Activated T-cell treated with anti-CD3 and anti-CD28 coated beads for 4 hours (primary cell): ENCODE data around the gene NXN.
"Not testable (repeated sequence)": the region's sequence is repeated elsewhere in the genome, so short reads cannot be mapped to it uniquely, and the experiment has no call there.

Experiments
- DNase-seq: peaks from one replicate; pipeline ENCODE4 v3.0.0-alpha.2; 2020

NXN gene

GRCh38 chr17:881778-882177, 97.8 kb downstream of the NXN start:
- no peak for DNase-seq

DNA sequence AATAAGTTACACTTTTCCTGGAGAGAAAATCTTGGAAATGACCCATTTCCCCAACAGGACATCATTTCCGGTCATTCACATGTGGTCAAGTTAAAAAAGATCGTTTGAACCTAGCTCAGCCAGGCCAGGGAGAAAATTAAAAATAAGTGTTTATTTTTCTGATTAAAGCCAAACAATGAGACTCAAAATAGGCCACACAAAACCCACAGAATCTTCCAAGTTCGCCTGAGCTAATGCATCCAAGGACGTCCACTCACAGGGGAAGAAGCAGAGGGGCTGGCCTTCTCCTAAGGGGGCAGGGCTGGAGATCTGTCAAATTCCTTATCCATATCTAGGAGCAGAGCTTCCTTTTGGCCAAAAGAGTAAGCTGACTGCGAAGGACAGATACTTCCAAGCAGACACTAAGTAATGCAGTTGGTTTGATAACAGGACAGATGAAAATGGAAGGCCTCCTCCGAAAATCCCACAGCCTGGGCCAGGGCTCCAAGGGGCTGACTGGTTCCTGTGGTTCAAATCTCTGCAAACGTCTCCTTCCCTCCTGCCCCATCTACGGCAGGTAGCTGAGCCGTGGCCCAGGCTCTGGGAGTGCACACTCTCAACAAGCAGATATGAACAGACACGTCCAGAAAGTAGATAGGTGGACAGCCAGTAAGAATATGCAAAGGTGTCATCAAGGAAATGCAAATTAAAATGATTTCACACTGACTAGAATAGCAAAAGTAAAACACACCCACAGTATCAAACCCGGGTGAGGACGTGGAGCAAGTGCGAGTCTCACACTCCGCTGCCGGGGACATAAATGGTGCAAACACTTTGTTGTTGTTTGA, 98.9 kb downstream of the NXN start:
- DNase-seq, result no peak

- DNase-seq, result peak; percentile 46
These were observed 99.8 kb downstream of the NXN start for GRCh38 chr17:879546-880442.

DNA sequence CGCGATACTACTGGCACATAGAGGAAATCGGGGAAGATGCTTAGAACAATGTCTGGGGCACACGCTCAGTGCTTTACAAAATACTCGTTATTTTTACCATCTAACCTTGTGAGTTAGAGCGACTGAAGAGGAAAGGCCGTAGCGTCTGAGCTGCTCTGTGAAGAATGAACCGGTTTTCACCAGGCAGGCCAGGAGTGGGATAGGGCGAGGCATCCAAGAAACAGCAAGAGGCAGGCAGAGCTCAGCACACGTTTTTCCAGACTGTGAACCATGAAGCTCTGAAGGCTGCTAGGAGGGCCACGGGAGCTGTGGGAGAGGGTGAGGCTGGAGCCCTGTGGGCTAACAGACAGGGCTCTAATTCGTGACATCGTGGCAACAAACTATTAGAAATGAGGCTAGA, 101.9 kb downstream of the NXN start:
- no peak for DNase-seq

DNA sequence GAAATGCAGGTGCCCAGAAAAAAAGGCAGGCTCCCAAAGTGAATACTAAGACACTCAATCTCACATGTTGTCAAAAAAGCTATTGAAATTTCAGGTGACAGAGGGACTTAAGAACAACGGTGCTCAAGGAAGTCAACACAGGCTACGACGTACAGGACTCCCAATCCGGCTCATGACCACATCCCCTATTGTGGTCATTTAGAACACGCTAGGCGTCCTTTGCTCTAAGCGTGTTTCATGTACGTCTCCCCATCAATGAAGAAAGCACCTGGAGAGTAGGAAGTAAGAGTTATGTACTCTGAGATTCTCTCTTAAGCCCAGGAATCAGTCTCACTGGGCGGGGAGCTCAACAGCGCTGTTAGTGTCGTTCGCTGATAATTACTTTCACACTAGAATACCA, 103.3 kb downstream of the NXN start:
- DNase-seq, result no peak

DNA sequence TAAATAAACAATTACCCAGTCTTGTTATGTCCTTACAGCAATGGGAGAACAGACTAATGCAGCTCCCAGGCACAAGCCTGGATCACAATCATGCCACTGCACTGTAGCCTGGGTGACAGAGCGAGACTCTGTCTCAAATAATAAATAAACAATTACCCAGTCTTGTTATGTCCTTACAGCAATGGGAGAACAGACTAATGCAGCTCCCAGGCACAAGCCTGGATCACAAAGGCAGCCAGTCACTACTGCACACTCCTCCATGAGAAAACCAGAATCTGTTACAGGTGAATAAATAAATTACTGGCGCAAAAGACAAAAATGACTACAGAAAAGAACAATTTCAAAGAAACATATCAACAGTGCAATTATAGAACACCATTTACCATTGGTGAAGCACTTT, 105.0 kb downstream of the NXN start:
- DNase-seq, result not testable (repeated sequence)

DNA sequence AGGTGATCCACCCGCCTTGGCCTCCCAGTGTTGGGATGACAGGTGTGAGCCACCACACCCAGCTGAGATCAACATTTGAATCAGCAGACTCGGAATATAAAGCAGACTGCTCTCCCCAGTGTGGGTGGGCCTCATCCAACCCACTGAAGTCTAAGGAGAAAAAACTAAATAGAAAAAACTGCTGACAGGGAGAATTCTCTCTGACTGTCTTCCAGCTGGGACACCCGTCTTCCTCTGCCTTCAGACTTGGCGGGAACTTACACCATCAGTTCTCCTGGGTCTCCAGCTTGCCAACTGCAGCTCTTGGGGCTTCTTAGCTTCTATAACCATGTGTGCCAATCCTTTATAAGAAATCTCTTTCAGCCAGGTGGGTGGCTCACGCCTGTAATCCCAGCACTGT, 106.7 kb downstream of the NXN start:
- DNase-seq, result no peak

DNA sequence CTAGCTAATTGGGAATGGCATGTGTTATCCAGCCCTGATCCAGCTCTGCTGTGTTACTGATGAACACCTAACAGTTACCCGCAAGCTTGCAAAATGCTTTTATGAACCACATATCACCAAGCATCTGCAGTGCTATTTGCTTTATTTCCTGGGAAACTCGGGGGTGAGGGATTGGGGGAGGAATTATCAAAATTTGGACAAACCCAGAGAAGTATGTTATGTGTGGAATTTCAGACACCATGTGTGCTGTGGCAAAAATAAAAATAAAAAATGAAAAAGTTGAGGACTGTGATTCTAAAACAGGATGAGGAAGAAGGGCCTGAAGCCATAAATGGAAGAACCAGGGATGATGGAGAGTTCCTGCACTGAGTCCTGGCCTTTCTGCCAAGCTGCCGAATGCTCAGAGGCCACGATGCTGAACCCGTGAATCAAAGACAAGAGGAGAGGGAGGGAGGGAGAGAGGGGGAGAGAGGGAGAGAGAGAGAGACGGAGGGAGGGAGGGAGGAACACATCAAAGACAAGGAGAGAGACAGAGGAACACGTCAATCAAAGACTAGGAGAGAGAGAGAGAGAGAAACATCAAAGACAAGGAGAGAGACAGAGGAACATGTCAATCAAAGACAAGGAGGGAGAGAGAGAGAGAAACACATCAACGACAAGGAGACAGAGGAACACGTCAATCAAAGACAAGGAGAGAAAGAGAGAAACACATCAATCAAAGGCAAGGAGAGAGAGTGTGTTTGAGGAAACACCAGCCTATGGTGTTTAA, 107.6 kb downstream of the NXN start:
- no peak for DNase-seq

- DNase-seq, result no peak
These were observed 109.7 kb downstream of the NXN start for GRCh38 chr17:869567-870525.

- no peak for DNase-seq
These were observed 110.5 kb downstream of the NXN start for GRCh38 chr17:869086-869485.

DNA sequence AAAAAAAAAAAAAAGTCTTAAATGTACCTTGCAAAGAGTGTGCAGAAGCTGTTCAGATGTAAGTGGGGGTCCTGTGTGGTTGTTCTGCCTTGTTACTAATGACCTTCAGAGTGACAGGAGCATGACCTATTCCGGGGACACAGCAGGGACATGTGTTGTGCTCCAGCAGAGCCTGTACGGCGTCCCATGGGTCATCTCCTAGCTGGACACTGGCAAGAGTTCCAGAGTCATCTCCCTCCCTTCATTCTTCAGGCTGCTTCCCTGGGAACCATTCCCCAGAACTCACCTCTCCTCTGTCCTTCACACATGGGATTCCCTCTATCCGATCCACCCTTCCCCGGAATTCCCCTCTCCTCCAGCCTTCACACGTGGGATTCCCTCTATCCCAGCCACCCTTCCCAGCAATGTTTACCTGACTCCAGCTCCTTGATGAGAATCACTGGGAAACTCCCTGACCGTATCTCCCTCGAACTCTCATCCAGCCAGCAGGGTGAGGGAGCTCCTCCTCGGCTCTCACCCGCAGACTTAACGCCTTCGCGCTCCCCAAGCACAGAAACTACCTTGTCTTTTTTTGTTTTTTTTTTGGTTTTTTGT, 111.6 kb downstream of the NXN start:
- no peak for DNase-seq

- not testable (repeated sequence) for DNase-seq
These were observed 112.3 kb downstream of the NXN start for GRCh38 chr17:867238-867637.

- DNase-seq, result no peak
These were observed 112.9 kb downstream of the NXN start for GRCh38 chr17:866568-867103.

DNA sequence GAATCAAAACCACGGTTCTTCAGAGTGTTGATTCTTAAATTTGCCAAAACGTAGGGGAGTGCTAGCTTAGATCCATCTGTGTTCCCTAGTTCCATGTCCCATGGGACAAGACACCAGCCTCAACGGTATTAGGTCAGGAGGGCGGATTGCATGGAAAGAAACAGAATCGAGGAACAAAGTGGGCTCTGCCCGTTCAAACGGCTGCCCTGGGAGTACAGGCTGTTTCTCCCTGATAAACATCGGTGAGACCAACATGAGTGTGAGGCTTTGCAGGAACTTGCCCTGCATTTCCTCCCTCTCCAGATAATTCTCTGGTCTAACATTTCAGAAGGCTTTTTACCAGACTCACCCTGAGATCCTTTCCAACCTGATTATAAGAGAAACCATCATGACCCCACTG, 115.3 kb downstream of the NXN start:
- DNase-seq, result no peak

DNA sequence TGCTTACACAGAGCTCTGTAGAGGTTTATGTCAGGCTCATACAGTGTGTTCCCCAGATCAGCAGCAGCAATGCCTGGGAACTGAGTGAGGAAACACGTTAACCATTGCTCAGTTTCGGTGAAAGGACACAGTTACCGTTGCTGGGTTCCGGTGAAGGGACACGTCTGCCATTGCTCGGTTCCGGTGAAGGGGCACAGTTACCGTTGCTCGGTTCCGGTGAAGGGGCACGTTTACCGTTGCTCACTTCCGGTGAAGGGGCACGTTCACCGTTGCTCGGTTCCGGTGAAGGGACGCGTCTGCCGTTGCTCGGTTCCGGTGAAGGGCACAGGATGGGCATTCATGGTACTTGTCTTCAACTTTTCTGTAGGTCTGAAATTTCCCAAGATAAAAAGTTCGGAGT, 115.7 kb downstream of the NXN start:
- no peak for DNase-seq

DNA sequence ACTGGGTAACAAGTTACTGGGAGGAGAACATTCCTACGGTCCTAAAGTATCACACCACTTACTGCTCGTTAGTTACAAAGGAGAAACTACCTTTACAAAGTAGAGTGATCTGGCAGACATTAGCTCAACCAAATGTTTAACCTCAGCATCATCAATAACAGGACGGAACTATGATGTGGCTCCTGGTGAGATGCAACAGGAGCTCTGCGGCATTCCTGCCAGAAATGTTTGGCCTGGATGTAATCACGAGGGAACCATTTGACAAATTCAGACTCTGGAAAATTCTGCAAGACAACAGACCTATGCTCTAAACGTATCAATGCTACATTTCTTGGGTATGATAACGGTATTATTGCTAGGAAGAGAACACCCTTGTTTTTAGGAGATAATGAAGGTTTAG, 117.0 kb downstream of the NXN start:
- no peak for DNase-seq

GRCh38 chr17:861364-861763, 118.2 kb downstream of the NXN start:
- no peak for DNase-seq

GRCh38 chr17:860805-861204, 118.8 kb downstream of the NXN start:
- DNase-seq, result no peak

- DNase-seq, result no peak
These were observed 119.8 kb downstream of the NXN start for GRCh38 chr17:859824-860195.

DNA sequence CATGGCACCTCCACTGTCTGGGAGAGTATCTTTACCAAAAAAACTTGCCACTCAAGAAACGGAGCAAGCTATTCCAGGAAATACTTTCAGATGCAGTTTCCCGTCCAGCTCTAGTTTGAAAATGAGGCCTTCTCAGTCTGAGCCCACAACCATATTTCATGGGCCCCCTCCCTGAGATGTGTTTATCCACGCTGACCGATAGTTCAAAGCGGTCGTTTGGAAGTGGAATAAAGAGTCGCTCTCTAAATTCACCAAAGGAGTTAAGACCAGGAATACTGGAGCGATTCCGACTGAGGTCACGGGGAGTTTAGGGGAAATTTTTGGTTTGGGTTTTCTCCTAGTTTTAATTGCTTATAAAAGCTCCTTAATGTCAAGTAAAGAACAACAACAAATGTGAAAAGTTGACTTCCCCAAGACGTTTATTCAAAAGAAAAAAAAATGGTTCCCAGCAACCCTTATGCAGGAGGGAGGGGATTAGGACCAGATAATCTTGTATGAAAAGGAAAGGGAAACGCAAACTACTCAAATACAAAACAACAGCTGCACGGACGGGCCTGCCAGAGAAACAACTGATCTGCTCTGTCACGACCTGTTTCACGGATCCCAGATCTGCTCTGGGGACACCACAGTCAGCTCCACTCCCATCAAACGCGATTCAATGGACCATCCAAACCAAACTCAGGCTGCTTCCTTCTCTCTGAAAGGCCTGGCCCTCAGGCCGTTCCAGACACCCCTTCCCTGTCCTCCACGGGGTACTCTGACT, 120.3 kb downstream of the NXN start:
- DNase-seq, result no peak

DNA sequence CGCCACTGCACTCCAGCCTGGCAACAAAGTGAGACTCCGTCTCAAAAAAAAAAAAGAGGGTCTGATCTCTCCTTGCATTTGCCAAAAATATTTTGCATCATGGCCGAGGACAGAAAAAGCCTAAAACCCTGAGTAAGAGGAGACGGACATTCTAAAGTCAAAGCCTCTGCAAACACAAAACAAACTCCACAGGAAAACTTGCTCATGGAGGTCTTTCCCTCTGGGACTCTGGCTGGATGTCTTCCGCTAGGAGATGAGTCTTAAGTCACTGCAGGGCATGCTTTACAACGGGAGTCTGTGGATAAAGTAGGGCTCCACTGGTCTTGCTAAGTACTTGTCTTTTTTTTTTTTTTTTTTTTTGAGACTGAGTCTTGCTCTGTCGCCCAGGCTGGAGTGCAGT, 123.4 kb downstream of the NXN start:
- no peak for DNase-seq
